ENCODE data around the gene TBC1D32.

DNA sequence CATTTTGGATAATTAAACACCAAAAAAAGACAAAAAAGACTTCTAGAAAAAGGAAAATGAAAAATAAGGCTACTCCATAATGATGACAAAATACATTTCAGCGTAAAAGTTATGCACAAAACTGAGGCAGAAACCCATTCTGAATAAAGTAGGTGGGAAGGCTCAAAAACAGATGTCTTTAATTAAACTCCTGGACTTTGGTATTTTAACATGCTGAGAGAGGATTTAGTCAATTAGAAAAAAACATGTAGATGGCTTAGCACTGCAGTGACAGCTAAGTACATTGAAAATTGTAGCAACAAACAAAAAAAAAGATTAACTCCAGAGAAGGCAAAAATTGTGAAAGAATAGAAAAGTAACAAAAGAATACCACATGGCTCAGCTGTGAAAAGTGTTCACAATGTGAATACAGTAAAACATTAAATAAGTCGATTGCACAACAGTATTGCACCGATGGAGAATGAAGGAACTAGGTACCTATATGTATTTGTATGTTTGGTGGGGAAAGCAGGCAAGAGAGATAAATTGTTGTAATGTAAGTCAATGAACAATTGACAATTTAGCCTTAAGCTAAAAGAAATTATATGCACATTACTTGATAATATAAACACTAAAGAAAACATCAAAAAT, 59.5 kb downstream of the TBC1D32 start:
- TF ChIP-seq, protein P1, sequence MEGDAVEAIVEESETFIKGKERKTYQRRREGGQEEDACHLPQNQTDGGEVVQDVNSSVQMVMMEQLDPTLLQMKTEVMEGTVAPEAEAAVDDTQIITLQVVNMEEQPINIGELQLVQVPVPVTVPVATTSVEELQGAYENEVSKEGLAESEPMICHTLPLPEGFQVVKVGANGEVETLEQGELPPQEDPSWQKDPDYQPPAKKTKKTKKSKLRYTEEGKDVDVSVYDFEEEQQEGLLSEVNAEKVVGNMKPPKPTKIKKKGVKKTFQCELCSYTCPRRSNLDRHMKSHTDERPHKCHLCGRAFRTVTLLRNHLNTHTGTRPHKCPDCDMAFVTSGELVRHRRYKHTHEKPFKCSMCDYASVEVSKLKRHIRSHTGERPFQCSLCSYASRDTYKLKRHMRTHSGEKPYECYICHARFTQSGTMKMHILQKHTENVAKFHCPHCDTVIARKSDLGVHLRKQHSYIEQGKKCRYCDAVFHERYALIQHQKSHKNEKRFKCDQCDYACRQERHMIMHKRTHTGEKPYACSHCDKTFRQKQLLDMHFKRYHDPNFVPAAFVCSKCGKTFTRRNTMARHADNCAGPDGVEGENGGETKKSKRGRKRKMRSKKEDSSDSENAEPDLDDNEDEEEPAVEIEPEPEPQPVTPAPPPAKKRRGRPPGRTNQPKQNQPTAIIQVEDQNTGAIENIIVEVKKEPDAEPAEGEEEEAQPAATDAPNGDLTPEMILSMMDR (IDR thresholded peaks at IDR 0.05) = no peak
- no peak for TF ChIP-seq POLR2A (IDR thresholded peaks at IDR 0.05)
